NCI-H2171 treated with DMSO at 0.1 percent for 48 hours (cell line): ENCODE data around the gene TENM4.

ENCODE experiments used
- DNase-seq: peaks from one replicate; lab custom pipeline; 2025; lab: John Stamatoyannopoulos, UW

Gene TENM4

DNA sequence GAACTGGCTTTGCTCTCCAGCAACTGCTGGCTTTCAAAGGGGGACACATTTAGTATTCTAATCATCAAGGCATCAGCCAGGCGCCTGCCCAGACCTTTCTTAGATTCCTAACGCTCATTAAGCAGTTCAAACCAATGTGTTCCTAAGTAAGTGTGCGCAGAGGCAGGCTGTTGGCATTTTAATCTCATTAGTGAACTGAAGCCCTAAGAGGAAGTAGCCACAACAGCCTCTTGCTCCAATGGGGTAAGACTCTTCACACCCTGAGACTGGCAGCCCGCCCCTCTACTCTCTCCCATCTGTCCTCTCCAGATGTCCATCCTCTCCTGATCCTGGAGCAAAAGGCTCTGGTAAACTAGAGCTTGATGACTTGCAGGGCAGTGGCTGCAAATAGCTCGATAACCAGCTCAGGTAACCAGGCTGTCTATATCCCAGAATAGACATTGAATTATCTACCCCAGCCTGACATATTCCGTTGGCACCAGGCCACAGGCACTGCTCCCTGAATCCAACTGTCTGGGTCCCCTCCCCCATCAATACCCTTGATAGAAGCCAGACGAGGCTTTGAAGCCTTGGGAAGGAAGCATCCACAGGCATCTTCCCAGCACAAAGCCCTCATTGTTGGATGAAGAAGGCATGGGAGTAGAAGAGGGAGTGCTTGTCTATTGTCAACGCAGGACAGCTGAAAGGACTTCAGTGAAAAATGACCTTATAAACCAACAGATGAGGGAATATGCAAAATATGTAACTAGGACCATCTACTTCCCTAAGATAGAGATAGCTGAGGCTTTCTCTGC lies 321.1 kb downstream of the TENM4 start:
- DNase-seq: peak; percentile 100

- DNase-seq: no peak
Observed at GRCh38 chr11:79117488-79117887, 323.3 kb downstream of the TENM4 start.

DNA sequence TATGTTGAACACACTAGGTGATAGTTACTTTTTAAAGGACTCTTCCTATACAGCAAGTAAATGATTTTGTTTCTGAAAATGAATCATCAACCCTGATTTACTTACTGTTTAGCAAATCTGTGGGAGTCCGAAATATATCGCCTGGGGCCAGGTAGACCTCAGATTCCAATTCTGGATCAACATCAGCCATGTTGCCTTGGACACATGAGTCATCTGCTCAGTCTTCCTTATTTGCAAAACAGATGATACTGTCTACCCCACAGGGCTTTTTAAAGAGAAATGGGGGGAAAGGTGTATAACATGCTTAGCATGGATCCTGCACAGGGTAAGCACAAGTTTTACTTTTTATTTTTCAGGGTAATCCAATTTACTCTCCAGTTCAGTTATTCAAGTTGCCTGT lies 324.2 kb downstream of the TENM4 start:
- DNase-seq: no peak

GRCh38 chr11:79113054-79113690 lies 327.7 kb downstream of the TENM4 start:
- DNase-seq: no peak

DNA sequence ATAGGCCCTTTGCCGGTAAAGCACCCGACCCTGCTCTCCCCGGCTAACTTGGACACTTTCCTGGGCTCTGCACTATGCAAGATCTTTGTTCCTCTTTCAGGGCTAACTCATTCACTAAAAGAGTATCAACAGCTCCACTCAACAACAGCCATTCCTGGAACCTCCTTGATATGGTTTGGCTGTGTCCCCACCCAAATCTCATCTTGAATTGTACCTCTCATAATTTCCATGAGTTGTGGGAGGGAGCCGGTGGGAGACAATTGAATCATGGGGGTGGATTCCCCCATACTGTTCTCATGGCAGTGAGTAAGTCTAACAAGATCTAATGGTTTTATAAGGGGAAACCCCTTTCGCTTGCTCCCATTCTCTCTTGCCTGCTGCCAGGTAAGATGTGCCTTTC lies 330.0 kb downstream of the TENM4 start:
- no peak for DNase-seq

DNA sequence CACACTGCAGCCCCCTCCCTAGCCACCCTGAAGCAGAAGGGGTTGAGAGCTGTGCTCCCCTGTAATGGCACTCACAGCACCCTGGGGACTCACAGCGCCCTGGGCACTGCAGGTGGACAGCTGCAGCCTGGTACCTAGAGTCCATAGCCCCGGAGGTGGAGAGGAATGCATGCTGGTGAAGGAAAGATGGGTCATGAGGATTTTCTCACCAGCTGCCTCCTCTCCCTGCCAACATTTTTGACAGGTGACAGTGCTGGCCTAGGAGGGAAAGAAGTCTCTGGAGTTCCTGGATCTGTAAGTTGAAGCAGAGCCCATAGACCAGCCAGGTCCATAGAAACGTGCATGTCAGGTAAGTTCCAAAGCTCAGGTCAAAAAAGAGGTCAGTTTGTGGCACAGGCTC lies 330.5 kb downstream of the TENM4 start:
- no peak for DNase-seq

GRCh38 chr11:79108851-79109250 lies 332.0 kb downstream of the TENM4 start:
- DNase-seq: no peak

- no peak for DNase-seq
Observed at GRCh38 chr11:79102840-79103239, 338.0 kb downstream of the TENM4 start.

GRCh38 chr11:79101656-79102055 lies 339.2 kb downstream of the TENM4 start:
- peak; percentile 64 for DNase-seq

GRCh38 chr11:79100093-79100910 lies 340.5 kb downstream of the TENM4 start:
- DNase-seq: peak; percentile 49

GRCh38 chr11:79098146-79098545 lies 342.7 kb downstream of the TENM4 start:
- no peak for DNase-seq

DNA sequence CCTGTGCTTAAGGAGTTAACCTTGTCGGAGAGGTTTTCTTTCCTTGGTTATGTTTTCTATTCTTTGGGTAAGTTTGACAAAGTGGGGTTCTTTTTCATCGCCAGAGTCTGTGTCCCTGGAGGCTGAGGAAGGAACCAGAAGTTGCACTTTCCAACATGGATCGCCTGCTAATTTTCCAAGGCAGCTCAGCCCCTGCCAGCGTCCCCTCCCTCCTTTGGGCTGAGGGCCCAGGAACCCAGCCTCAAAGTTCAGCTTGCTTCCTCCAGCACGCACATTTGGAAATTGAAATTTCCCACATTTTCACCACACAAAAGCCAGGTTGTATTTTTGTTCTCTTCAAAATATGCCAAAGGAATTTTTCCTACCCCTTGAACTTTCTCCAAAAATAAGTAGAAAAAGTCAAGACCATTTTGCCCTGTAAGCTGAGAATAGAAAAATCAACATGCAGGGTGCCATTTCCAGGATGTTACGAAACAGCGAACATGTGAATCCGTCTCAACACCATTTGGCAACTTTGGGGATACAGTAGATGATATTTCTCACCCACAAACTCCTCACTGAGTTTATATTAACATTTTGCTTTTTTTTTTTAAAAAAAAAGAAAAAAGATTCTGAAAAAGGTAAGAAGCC lies 343.5 kb downstream of the TENM4 start:
- no peak for DNase-seq

- no peak for DNase-seq
Observed at GRCh38 chr11:79095424-79095823, 345.4 kb downstream of the TENM4 start.

DNA sequence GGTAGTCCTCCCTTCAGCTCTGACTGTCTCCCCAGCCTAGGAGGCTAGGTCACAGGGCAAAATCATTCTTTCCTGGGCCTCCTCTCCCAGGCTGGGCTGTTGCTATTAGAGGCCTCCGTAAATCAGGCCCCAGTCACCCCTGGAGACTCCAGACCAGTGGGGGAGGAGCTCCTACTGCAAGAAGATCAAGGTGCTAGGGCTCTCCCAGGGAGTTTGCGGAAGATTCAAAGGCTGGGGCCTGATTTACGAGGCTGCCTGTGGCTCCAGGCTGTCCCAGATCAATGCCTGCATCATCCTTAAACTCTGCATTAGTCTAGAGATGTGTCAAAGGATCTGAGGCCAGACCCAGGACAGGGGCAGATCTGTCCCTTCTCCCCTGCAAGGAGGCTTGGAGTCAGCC lies 346.2 kb downstream of the TENM4 start:
- DNase-seq: no peak

GRCh38 chr11:79092791-79093353 lies 348.0 kb downstream of the TENM4 start:
- DNase-seq: no peak

DNA sequence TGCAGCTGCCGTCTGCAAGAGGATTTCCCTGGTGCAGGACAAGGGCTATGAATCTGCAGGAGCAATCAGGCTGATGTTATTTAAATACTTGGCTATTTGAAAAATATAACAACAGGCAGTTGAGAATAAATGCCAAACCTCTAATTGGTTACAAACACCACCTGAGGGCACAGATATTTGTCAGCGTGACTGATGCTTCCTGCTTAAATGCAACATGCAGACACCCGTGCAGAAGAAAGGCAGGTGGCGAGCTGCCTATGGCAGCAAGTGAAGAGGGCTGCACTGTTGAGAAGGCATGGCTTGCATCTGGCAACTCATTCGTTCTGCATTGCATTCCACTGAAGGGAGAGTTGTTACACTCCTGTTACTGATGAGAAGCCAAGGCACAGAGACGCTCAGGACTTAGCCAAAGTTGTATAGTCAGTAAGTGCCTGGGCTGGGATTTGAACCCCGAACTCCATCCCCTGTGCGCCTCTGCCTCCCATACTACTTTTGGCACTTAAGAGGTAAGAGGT lies 350.6 kb downstream of the TENM4 start:
- no peak for DNase-seq

GRCh38 chr11:79089601-79090000 lies 351.2 kb downstream of the TENM4 start:
- DNase-seq: no peak

GRCh38 chr11:79088967-79089366 lies 351.9 kb downstream of the TENM4 start:
- DNase-seq: no peak

GRCh38 chr11:79087961-79088318 lies 352.9 kb downstream of the TENM4 start:
- DNase-seq: no peak

- no peak for DNase-seq
Observed at GRCh38 chr11:79087238-79087960, 353.4 kb downstream of the TENM4 start.

DNA sequence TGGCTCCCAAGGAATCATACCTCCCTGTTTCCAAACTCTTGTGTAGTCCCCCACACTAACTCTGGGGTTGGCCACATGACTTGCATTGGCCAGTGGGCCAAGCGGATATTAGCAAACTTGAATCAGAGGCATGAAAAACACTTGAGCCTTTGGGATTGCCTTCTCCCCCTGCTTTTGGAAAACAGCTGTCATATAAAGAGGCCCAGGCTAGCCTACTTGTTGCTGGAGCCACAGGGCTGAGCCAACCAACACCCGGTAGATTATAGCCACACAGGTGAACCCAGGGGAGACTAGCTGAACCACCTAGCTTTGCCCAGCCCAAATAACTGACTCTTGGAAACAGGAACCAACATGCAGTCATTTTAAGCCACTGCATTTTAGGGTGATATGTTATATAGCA lies 354.8 kb downstream of the TENM4 start:
- DNase-seq: no peak
